K562 (cell line): ENCODE data around the gene CEP131. TPM values are rescaled to one million over a fixed set of nuclear protein-coding genes. Genes with fewer than 3 reads are reported as not detected.
A peak's percentile ranks its signal among the peaks of the same experiment; 100 is the strongest.

ENCODE experiments used
- DPF2 ChIP-seq: fragments of 450-650 bp; IDR thresholded peaks from 2 replicates; pipeline ENCODE4 v1.6.1; 2016
- EWSR1 ChIP-seq: fragments of 450-650 bp; IDR thresholded peaks from 2 replicates; pipeline ENCODE4 v1.6.1; 2018; ENCODE audit warnings: borderline replicate concordance, mild to moderate bottlenecking, low read depth, moderate library complexity; ENCODE audit not compliant: partially characterized antibody
- ILF3 ChIP-seq: fragments of 450-650 bp; IDR thresholded peaks from 2 replicates; pipeline ENCODE4 v1.6.1; 2018; ENCODE audit warnings: antibody characterized with exemption, mild to moderate bottlenecking, moderate library complexity, borderline replicate concordance
- POLR2G ChIP-seq: fragments of 200-400 bp; formaldehyde crosslinking; IDR thresholded peaks from 2 replicates; pipeline ENCODE4 v1.6.1; 2017; ENCODE audit warnings: low read depth, mild to moderate bottlenecking, antibody characterized with exemption, low read length, moderate library complexity
- RAD21 ChIP-seq, 2 experiments: fragments of 250-450 bp in 1 of 2; fragments of 450-650 bp in 1 of 2; sonication (Bioruptor Pico) in 1 of 2; formaldehyde crosslinking in 1 of 2; IDR thresholded peaks in 1 of 2; conservative IDR thresholded peaks in 1 of 2; 2 replicates each; pipeline versions ENCODE4 v1.4.0 to v1.8.0; 2020 to 2022; ENCODE audit warnings: mild to moderate bottlenecking in 2 of 2, moderate library complexity in 1 of 2
- SNRNP70 ChIP-seq: fragments of 200-400 bp; formaldehyde crosslinking; optimal IDR thresholded peaks from 2 replicates; pipeline ENCODE3; 2017; ENCODE audit warnings: low read depth, low read length
- SP2 ChIP-seq: IDR thresholded peaks from 2 replicates; pipeline ENCODE4 v1.6.1; 2011; ENCODE audit warnings: mild to moderate bottlenecking, low read depth, low read length, moderate library complexity; ENCODE audit not compliant: poor library complexity, severe bottlenecking; ENCODE audit errors: extremely low read depth
- polyA plus RNA-seq, 8 experiments: library from polyadenylated mRNA; depleted of rRNA in 4 of 8; stranded (reverse) in 5 of 8; unstranded in 3 of 8; fragments of >200 nt; fragmentation: Nextera tagmentation in 2 of 8; fragmentation: Illumina TruSeq in 1 of 8; extraction: Ambion mirVana in 2 of 8; extraction: Trizol in 1 of 8; gene quantifications; 2 replicates each; pipeline versions ENCODE4 v1.2.1 to v1.2.3, GENCODE V29; 2011 to 2014; ENCODE audit warnings: inconsistent platforms in 1 of 8, missing spikeins in 1 of 8
- total RNA-seq, 7 experiments: library from RNA; depleted of rRNA in 6 of 7; stranded (reverse); fragments of >200 nt in 6 of 7; fragmentation: Illumina TruSeq in 2 of 7; extraction: Trizol in 2 of 7; gene quantifications; 2 replicates each; pipeline versions ENCODE4 v1.2.1 to v1.2.3, GENCODE V29; 2011 to 2021; ENCODE audit warnings: low replicate concordance in 1 of 7
- TF ChIP-seq, protein P1 (sequence below), 2 experiments: fragments of 450-650 bp; formaldehyde crosslinking in 1 of 2; IDR thresholded peaks; 2 replicates each; pipeline versions ENCODE4 v1.4.0 to v1.6.1; 2014 to 2020; ENCODE audit warnings: mild to moderate bottlenecking in 2 of 2, borderline replicate concordance in 1 of 2, low read depth in 1 of 2
- TF ChIP-seq, protein P2 (sequence below), 2 experiments: IDR thresholded peaks; 2 replicates each; pipeline ENCODE4 v1.6.1; 2012; ENCODE audit warnings: improper control_type of control experiment in 2 of 2, low read depth in 2 of 2, low read length in 2 of 2, borderline replicate concordance in 1 of 2
- TF ChIP-seq, protein P3 (sequence below): fragments of 250-450 bp; sonication (Bioruptor Pico); IDR thresholded peaks from 2 replicates; pipeline ENCODE4 v1.8.0; 2021; ENCODE audit warnings: mild to moderate bottlenecking, moderate library complexity

The CEP131 gene
- total and polyA plus RNA-seq, 9 of the 15 experiments (the other 6 are each of a cell fraction or from before 2014, with no cell fraction given), result 0.24 to 21.2 (median 2.3) TPM

DNA sequence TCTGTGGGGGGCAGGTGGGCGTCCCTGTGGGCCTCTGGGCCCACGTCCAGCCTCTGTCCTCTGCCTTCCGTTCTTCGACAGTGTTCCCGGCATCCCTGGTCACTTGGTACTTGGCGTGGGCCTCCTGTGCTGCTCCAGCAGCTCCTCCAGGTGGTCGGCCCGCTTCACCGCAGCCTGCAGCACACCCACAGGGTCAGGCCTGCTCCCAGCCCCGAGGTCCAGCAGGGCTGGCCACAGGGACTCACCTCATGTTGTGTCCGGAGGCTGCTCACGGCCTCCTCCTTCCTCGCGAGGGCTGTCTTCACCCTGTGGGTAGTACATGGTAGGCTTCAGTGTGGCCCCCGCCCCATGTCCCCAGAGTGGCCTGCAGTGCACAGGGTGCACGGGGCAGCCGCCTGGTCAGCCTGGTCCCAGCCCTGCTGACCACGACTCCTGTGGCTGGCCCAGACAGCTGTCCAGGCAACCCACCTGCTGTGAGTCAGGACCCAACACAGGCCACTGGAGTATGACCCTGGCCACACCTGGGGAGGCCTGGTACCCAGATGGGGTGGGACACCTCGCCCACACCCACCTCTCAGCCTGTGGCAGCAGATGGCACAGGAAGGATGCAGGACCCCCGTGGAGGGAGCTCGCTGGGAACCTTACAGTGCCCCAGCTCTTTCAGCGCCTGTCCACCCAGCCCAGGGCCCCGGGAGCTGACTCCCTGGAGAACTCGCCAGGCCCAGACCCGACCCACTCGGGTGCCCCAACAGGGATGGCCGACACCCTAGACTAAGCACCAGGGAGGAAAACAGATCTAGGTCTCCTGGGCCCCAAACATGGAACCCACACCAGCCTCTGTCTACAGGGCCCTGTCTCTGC is 32.9 kb downstream of the CEP131 start (continued):
- TF ChIP-seq, protein P1, sequence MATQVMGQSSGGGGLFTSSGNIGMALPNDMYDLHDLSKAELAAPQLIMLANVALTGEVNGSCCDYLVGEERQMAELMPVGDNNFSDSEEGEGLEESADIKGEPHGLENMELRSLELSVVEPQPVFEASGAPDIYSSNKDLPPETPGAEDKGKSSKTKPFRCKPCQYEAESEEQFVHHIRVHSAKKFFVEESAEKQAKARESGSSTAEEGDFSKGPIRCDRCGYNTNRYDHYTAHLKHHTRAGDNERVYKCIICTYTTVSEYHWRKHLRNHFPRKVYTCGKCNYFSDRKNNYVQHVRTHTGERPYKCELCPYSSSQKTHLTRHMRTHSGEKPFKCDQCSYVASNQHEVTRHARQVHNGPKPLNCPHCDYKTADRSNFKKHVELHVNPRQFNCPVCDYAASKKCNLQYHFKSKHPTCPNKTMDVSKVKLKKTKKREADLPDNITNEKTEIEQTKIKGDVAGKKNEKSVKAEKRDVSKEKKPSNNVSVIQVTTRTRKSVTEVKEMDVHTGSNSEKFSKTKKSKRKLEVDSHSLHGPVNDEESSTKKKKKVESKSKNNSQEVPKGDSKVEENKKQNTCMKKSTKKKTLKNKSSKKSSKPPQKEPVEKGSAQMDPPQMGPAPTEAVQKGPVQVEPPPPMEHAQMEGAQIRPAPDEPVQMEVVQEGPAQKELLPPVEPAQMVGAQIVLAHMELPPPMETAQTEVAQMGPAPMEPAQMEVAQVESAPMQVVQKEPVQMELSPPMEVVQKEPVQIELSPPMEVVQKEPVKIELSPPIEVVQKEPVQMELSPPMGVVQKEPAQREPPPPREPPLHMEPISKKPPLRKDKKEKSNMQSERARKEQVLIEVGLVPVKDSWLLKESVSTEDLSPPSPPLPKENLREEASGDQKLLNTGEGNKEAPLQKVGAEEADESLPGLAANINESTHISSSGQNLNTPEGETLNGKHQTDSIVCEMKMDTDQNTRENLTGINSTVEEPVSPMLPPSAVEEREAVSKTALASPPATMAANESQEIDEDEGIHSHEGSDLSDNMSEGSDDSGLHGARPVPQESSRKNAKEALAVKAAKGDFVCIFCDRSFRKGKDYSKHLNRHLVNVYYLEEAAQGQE (IDR thresholded peaks at IDR 0.05; ENCODE audit: borderline replicate concordance), result peak; percentile 39; the same call in 1 of the 2 replicates
- TF ChIP-seq, protein P1 (CRISPR knock-in tag; IDR thresholded peaks at IDR 0.05; ENCODE audit: low read depth), result no peak
- no peak for TF ChIP-seq EWSR1
- TF ChIP-seq POLR2G, result 0 out of 2 replicates have a peak, but pooled peaks have one; percentile 11
- TF ChIP-seq SP2, result no peak
- TF ChIP-seq DPF2, result no peak
- no peak for TF ChIP-seq SNRNP70
- TF ChIP-seq, protein P2, sequence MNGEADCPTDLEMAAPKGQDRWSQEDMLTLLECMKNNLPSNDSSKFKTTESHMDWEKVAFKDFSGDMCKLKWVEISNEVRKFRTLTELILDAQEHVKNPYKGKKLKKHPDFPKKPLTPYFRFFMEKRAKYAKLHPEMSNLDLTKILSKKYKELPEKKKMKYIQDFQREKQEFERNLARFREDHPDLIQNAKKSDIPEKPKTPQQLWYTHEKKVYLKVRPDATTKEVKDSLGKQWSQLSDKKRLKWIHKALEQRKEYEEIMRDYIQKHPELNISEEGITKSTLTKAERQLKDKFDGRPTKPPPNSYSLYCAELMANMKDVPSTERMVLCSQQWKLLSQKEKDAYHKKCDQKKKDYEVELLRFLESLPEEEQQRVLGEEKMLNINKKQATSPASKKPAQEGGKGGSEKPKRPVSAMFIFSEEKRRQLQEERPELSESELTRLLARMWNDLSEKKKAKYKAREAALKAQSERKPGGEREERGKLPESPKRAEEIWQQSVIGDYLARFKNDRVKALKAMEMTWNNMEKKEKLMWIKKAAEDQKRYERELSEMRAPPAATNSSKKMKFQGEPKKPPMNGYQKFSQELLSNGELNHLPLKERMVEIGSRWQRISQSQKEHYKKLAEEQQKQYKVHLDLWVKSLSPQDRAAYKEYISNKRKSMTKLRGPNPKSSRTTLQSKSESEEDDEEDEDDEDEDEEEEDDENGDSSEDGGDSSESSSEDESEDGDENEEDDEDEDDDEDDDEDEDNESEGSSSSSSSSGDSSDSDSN (IDR thresholded peaks at IDR 0.05; ENCODE audit: borderline replicate concordance in 1 of 2, low read depth in 2 of 2, low read length in 2 of 2), result no peak
- no peak for TF ChIP-seq ILF3
- TF ChIP-seq, protein P3, sequence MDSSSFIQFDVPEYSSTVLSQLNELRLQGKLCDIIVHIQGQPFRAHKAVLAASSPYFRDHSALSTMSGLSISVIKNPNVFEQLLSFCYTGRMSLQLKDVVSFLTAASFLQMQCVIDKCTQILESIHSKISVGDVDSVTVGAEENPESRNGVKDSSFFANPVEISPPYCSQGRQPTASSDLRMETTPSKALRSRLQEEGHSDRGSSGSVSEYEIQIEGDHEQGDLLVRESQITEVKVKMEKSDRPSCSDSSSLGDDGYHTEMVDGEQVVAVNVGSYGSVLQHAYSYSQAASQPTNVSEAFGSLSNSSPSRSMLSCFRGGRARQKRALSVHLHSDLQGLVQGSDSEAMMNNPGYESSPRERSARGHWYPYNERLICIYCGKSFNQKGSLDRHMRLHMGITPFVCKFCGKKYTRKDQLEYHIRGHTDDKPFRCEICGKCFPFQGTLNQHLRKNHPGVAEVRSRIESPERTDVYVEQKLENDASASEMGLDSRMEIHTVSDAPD (CRISPR knock-in tag), result no peak
- TF ChIP-seq RAD21 (CRISPR knock-in tag; conservative IDR thresholded peaks at IDR 0.05 in 1 of 2, IDR thresholded peaks at IDR 0.05 in 1 of 2), result peak in 1 of 2 experiments; percentile 60; a peak in 2 of 4 replicates
